Activated naive CD8-positive, alpha-beta T cell treated with anti-CD3 and anti-CD28 coated beads, Interleukin-2, amount 10 ng/mL, durations not matched to agents 7 days and 5 days (primary cell): ENCODE data around the gene SH3BP5L. TPM values are rescaled to one million over a fixed set of nuclear protein-coding genes. Genes with fewer than 3 reads are reported as not detected.

Source experiments
- ATAC-seq: fragments of 150-1000 bp; cut with Tn5 transposase; one replicate; pipeline ENCODE4 v1.10.0; 2021; ENCODE audit warnings: low read depth, moderate library complexity
- POLR2A ChIA-PET: fragments of 350-600 bp; sonication (Branson Sonifier 250); formaldehyde crosslinking; loops from one replicate; lab custom pipeline; 2021; ENCODE audit warnings: antibody characterized with exemption; lab: Charles Lee
- DNase-seq: peaks from one replicate; pipeline ENCODE4 v3.0.0; 2021
- H3K27ac Mint-ChIP-seq: one replicate; pipeline ENCODE4 v1.8.0; 2022; ENCODE audit warnings: mild to moderate bottlenecking, mixed read lengths
- H3K27me3 Mint-ChIP-seq: one replicate; pipeline ENCODE4 v1.8.0; 2022; ENCODE audit warnings: mild to moderate bottlenecking, moderate library complexity, mixed read lengths
- H3K36me3 Mint-ChIP-seq: one replicate; pipeline ENCODE4 v1.8.0; 2021; ENCODE audit warnings: mild to moderate bottlenecking, mixed read lengths
- H3K4me1 Mint-ChIP-seq: one replicate; pipeline ENCODE4 v1.8.0; 2021; ENCODE audit warnings: mixed read lengths
- H3K4me3 Mint-ChIP-seq: one replicate; pipeline ENCODE4 v1.8.0; 2022; ENCODE audit warnings: mild to moderate bottlenecking, moderate library complexity, mixed read lengths
- H3K9me3 Mint-ChIP-seq: one replicate; pipeline ENCODE4 v1.8.0; 2021; ENCODE audit warnings: mixed read lengths
- total RNA-seq, 2 experiments: library from RNA; stranded (reverse); gene quantifications; one replicate each; pipeline ENCODE4 v1.2.3, GENCODE V29; 2021

The SH3BP5L gene
- total RNA-seq, 2 experiments from 2014 or later: 32.8 to 34.7 TPM

- DNase-seq: no peak
- POLR2A ChIA-PET: no interaction called here
Observed at GRCh38 chr1:248848602-248849001, 22.9 kb upstream of the SH3BP5L start.

GRCh38 chr1:248847956-248848561, 22.3 kb upstream of the SH3BP5L start:
- POLR2A ChIA-PET: no interaction called here
- no peak for ATAC-seq
- Mint-ChIP-seq H3K27me3 (no peaks in the 10 kb centered on the region), H3K27ac (no peak overlapping the region), H3K4me3 (no peak overlapping the region), H3K9me3 (no peaks in the 10 kb centered on the region), H3K4me1 (no peaks in the 10 kb centered on the region), H3K36me3 (peaks cover 7% of the 10 kb centered on the region)
- no peak for DNase-seq

More at GRCh38 chr1:248848602-248849001, 22.9 kb upstream of the SH3BP5L start:
- Mint-ChIP-seq H3K9me3 (no peaks in the 10 kb centered on the region), H3K4me3 (no peak overlapping the region), H3K4me1 (no peaks in the 10 kb centered on the region), H3K36me3 (peaks cover 7% of the 10 kb centered on the region), H3K27ac (no peak overlapping the region), H3K27me3 (no peaks in the 10 kb centered on the region)
- no peak for ATAC-seq

- Mint-ChIP-seq H3K27ac (no peak overlapping the region), H3K36me3 (peaks cover 7% of the 10 kb centered on the region), H3K9me3 (no peaks in the 10 kb centered on the region), H3K27me3 (no peaks in the 10 kb centered on the region), H3K4me1 (no peaks in the 10 kb centered on the region), H3K4me3 (no peak overlapping the region)
- DNase-seq (no peak), ATAC-seq (no peak)
- POLR2A ChIA-PET: no interaction called here
Observed at GRCh38 chr1:248847181-248847955, 21.7 kb upstream of the SH3BP5L start.

GRCh38 chr1:248844526-248844925, 18.8 kb upstream of the SH3BP5L start:
- H3K27ac Mint-ChIP-seq: no peak overlapping the region
- H3K4me1 Mint-ChIP-seq: peaks cover 14% of the 10 kb centered on the region
- no peaks in the 10 kb centered on the region for H3K27me3 Mint-ChIP-seq
- DNase-seq (no peak), ATAC-seq (no peak)
- no peaks in the 10 kb centered on the region for H3K9me3 Mint-ChIP-seq
- H3K36me3 Mint-ChIP-seq: peaks cover 7% of the 10 kb centered on the region
- no peak overlapping the region for H3K4me3 Mint-ChIP-seq
- POLR2A ChIA-PET: no interaction called here

- no peaks in the 10 kb centered on the region for H3K27me3 Mint-ChIP-seq
- peaks cover 18% of the 10 kb centered on the region for H3K4me1 Mint-ChIP-seq
- no peak overlapping the region for H3K27ac Mint-ChIP-seq
- ATAC-seq: no peak
- DNase-seq: no peak
- no peak overlapping the region for H3K4me3 Mint-ChIP-seq
- H3K36me3 Mint-ChIP-seq: peaks cover 3% of the 10 kb centered on the region
- POLR2A ChIA-PET: interaction anchor here (0.8 kb wide), 1 partner anchor 15 kb away, joined by 3 read pairs; the partner anchor contains the start of gene ZNF692
- H3K9me3 Mint-ChIP-seq: no peaks in the 10 kb centered on the region
Observed at GRCh38 chr1:248843687-248844086, 18.0 kb upstream of the SH3BP5L start.

GRCh38 chr1:248842781-248843331, 17.1 kb upstream of the SH3BP5L start:
- POLR2A ChIA-PET: interaction anchor here (0.7 kb wide), 1 partner anchor 91 kb away, joined by 3 read pairs; no protein-coding TSS in a partner anchor
- DNase-seq: no peak
- Mint-ChIP-seq H3K9me3 (no peaks in the 10 kb centered on the region), H3K36me3 (peaks cover 3% of the 10 kb centered on the region), H3K4me1 (peaks cover 18% of the 10 kb centered on the region), H3K4me3 (no peak overlapping the region), H3K27ac (no peak overlapping the region), H3K27me3 (no peaks in the 10 kb centered on the region)
- ATAC-seq: no peak

- no peaks in the 10 kb centered on the region for H3K9me3 Mint-ChIP-seq
- no peak for ATAC-seq
- DNase-seq: peak; percentile 39
- H3K4me3 Mint-ChIP-seq: no peak overlapping the region
- H3K27ac Mint-ChIP-seq: no peak overlapping the region
- POLR2A ChIA-PET: interaction anchor here (0.7 to 1.4 kb wide), 2 partner anchors 17 to 90 kb away, joined by 3 to 6 read pairs; partner anchors contain the start of gene ZNF692
- H3K36me3 Mint-ChIP-seq: peaks cover 2% of the 10 kb centered on the region
- no peaks in the 10 kb centered on the region for H3K27me3 Mint-ChIP-seq
- peaks cover 18% of the 10 kb centered on the region for H3K4me1 Mint-ChIP-seq
Observed at GRCh38 chr1:248841702-248842395, 16.1 kb upstream of the SH3BP5L start.

GRCh38 chr1:248840946-248841345, 15.2 kb upstream of the SH3BP5L start:
- DNase-seq (no peak), ATAC-seq (no peak)
- Mint-ChIP-seq H3K9me3 (no peaks in the 10 kb centered on the region), H3K36me3 (no peaks in the 10 kb centered on the region), H3K27me3 (no peaks in the 10 kb centered on the region), H3K4me1 (peaks cover 18% of the 10 kb centered on the region), H3K27ac (peak overlapping the region; percentile 30), H3K4me3 (peak overlapping the region; percentile 20)
- POLR2A ChIA-PET: interaction anchor here (1.4 to 4.8 kb wide), 3 partner anchors 15 to 18 kb away, joined by 6 to 74 read pairs (median 74); partner anchors contain the start of genes SH3BP5L and ZNF692

- H3K27me3 Mint-ChIP-seq: no peaks in the 10 kb centered on the region
- no peaks in the 10 kb centered on the region for H3K36me3 Mint-ChIP-seq
- H3K27ac Mint-ChIP-seq: no peak overlapping the region
- POLR2A ChIA-PET: interaction anchor here (0.9 to 4.8 kb wide), 9 partner anchors 10 to 67 kb away, joined by 3 to 74 read pairs (median 4); partner anchors contain the start of genes PGBD2, SH3BP5L and ZNF692
- H3K9me3 Mint-ChIP-seq: no peaks in the 10 kb centered on the region
- ATAC-seq (no peak), DNase-seq (no peak)
- H3K4me1 Mint-ChIP-seq: peaks cover 18% of the 10 kb centered on the region
- H3K4me3 Mint-ChIP-seq: no peak overlapping the region
Observed at GRCh38 chr1:248839168-248839555, 13.4 kb upstream of the SH3BP5L start.

GRCh38 chr1:248838357-248839167, 12.8 kb upstream of the SH3BP5L start:
- Mint-ChIP-seq H3K4me3 (no peak overlapping the region), H3K9me3 (no peaks in the 10 kb centered on the region)
- POLR2A ChIA-PET: interaction anchor here (0.9 to 4.8 kb wide), 11 partner anchors 10 to 68 kb away, joined by 3 to 74 read pairs (median 5); partner anchors contain the start of genes PGBD2, SH3BP5L and ZNF692

GRCh38 chr1:248837781-248838356, 12.2 kb upstream of the SH3BP5L start, which contains the start of gene ZNF672:
ZNF672 (plus strand) TSS chr1:248838224; CDS start chr1:248847275, 9,051 bp downstream.
- DNase-seq (peak; percentile 93), ATAC-seq (peak; percentile 86)
- H3K4me1 Mint-ChIP-seq: peaks cover 18% of the 10 kb centered on the region
- no peaks in the 10 kb centered on the region for H3K36me3 Mint-ChIP-seq
- POLR2A ChIA-PET: interaction anchor here (0.7 to 4.8 kb wide), 10 partner anchors 9 to 68 kb away, joined by 3 to 74 read pairs (median 7); partner anchors contain the start of genes PGBD2, SH3BP5L and ZNF692
- H3K9me3 Mint-ChIP-seq: no peaks in the 10 kb centered on the region
- H3K27ac Mint-ChIP-seq: no peak within 1 kb of the TSS
- H3K27me3 Mint-ChIP-seq: peaks cover 2% of the 10 kb centered on the region
- H3K4me3 Mint-ChIP-seq: no peak within 1 kb of the TSS

More at GRCh38 chr1:248838357-248839167, 12.8 kb upstream of the SH3BP5L start:
- Mint-ChIP-seq H3K36me3 (no peaks in the 10 kb centered on the region), H3K27ac (no peak overlapping the region), H3K27me3 (no peaks in the 10 kb centered on the region), H3K4me1 (peaks cover 18% of the 10 kb centered on the region)
- peak; percentile 70 for ATAC-seq
- DNase-seq: peak; percentile 88
